ENCODE results near the gene SYTL3.
A peak's percentile ranks its signal among the peaks of the same experiment; 100 is the strongest.
"Not testable (repeated sequence)": the region's sequence is repeated elsewhere in the genome, so short reads cannot be mapped to it uniquely, and the experiment has no call there.

The SYTL3 gene

GRCh38 chr6:158649289-158650143, at the start of gene SYTL3:
Gene SYTL3 (plus strand): TSS chr6:158650054. CDS start chr6:158663269, 13,215 bp downstream.
- TF ChIP-seq ZNF274 (IDR thresholded peaks at IDR 0.05; ENCODE audit: low read depth, low read length), result no peak
- peak within 1 kb of the TSS; percentile 55 for H3K4me3 ChIP-seq (ENCODE audit: low read length)

DNA sequence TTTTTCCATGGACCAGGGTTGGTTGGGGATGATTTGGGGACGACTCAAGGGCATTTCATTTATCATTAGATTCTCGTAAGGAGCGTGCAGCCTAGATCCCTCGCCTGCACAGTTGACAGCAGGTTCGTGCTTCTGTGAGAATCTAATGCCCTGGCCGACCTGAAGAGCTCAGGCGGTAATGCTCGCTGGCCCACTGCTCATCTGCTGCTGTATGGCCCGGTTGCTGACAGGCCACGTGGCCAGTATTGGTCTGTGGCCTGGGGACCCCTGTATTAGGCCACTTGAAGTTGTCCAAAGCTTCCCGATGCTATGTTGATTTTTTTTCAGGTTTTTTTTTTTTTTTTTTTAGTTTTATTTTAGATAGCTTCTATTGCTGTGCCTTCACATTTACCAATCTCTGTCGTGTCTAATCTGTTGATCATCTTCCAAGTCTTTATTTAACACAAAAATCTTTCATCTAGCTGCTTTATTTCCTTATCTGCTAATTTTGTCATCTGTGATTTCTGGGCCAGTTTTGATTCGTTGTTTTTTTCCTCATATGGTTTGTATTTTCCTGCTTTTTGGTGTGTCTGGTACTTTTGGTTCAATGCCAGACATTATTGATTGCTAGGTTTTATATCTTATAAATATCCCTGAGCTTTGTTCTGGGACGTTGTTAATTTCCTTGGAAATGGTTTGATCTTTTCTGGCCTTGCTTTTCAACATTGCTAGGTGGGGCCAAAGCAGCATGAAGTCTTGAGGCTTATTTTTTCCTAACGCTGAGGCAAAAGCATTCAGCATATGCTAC, 46.4 kb upstream of the SYTL3 start:
- TF ChIP-seq ZNF274 (IDR thresholded peaks at IDR 0.05; ENCODE audit: low read depth, low read length), result no peak
- H3K4me3 ChIP-seq (ENCODE audit: low read length), result no peak overlapping the region

DNA sequence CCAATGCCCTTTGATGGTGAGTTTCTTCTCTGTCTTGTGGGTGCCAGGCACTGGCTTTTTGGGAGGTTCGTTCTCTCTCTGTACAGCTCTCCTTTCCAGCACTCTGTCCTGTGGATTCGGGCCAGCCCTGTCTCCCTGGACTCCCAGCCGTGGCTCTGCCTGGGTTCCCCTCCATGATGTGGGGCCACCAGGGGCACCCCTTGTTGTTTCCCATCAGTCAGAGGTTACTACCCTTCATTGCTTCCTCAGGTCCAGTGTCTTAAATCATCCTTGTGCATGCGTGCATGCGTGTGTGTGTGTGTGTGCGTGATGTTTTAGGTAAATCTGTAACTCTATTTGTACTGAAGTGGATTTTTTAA, 45.8 kb upstream of the SYTL3 start:
- no peak overlapping the region for H3K4me3 ChIP-seq (ENCODE audit: low read length)
- no peak for TF ChIP-seq ZNF274 (IDR thresholded peaks at IDR 0.05; ENCODE audit: low read depth, low read length)

DNA sequence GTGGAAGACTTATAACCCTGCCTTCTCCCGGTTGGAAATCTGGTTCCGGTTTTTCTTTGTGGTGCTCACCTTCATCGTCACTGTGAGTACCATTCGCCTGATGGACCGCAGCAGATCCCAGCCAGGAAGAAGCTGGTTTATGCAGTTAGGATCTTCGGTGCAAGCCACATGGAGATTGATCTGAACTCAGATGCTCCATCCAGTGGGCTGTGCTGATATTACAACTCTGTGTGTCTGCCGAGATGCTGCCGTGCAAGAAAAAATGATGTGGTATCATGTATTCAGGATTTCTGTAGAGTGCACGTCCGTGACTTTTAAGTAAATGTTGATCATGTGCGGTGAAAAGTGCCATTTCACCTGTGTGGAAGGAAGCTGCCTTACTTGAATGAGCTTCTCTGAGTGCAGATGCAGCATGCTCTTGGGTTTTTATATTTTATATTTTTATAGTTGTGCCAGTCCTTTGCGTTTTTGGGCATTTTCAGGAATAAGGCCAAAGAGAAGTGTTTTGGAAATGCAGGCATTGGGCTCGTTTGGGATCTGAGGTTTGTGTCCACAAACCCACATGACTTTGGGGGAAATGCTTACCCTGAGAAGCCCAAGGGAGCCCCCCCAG, 44.5 kb upstream of the SYTL3 start:
- H3K4me3 ChIP-seq (ENCODE audit: low read length), result no peak overlapping the region
- TF ChIP-seq ZNF274 (IDR thresholded peaks at IDR 0.05; ENCODE audit: low read depth, low read length), result no peak

DNA sequence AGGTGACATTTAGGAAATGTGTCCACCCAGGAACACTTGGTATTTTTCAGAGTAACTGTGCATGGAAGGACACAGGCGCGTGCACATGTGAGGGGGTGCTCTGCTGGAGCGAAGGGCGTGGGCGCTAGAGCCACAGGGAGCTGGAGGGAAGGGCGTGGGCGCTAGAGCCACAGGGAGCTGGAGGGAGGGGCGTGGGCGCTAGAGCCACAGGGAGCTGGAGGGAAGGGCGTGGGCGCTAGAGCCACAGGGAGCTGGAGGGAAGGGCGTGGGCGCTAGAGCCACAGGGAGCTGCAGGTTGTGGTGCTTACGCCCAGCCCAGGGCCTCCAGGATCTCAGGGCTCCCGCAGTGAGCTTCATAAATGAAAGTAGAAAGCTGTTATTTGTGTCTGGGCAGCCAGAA, 43.8 kb upstream of the SYTL3 start:
- H3K4me3 ChIP-seq (ENCODE audit: low read length), result not testable (repeated sequence)

GRCh38 chr6:158606935-158607334, 42.9 kb upstream of the SYTL3 start:
- no peak overlapping the region for H3K4me3 ChIP-seq (ENCODE audit: low read length)
- TF ChIP-seq ZNF274 (IDR thresholded peaks at IDR 0.05; ENCODE audit: low read depth, low read length), result no peak

DNA sequence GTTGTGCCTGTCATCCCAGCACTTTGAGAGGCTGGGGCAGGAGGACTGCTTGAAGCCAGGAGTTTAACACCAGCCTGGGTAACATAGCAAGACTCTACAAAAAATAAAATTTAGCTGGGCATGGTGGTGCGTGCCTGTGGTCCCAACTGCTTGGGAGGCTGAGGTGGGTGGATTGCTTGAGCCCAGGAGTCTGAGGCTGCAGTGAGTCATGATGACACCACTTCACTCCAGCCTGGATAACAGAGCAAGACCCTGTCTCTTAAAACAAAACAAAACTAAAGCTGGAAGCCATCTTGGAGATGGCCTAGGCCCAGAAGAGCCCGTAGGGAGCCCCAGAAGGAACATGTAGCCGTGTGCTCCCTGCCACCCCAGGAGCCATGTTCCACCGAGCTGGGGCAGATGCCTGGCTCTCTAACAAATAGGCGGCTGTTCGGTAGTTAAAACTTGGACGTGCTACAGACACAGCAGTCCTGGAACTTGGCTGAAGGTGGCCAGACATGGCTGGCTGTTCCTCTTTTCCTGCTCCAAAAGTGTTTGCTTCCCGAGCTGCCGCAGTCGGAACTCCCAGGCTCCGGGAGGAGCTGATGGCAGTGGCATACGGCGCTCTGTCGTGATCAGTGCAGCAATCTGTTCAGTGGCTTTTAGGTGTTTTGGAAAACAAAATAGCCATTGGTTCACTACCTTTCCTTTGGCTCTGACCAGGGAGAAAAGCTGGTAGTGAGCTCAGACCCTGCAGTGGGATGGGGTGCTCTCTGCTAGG, 42.3 kb upstream of the SYTL3 start:
- TF ChIP-seq ZNF274 (IDR thresholded peaks at IDR 0.05; ENCODE audit: low read depth, low read length), result no peak
- H3K4me3 ChIP-seq (ENCODE audit: low read length), result no peak overlapping the region

- no peak for TF ChIP-seq ZNF274 (IDR thresholded peaks at IDR 0.05; ENCODE audit: low read depth, low read length)
- H3K4me3 ChIP-seq (ENCODE audit: low read length), result no peak overlapping the region
Observed at GRCh38 chr6:158608221-158608620, 41.6 kb upstream of the SYTL3 start.

DNA sequence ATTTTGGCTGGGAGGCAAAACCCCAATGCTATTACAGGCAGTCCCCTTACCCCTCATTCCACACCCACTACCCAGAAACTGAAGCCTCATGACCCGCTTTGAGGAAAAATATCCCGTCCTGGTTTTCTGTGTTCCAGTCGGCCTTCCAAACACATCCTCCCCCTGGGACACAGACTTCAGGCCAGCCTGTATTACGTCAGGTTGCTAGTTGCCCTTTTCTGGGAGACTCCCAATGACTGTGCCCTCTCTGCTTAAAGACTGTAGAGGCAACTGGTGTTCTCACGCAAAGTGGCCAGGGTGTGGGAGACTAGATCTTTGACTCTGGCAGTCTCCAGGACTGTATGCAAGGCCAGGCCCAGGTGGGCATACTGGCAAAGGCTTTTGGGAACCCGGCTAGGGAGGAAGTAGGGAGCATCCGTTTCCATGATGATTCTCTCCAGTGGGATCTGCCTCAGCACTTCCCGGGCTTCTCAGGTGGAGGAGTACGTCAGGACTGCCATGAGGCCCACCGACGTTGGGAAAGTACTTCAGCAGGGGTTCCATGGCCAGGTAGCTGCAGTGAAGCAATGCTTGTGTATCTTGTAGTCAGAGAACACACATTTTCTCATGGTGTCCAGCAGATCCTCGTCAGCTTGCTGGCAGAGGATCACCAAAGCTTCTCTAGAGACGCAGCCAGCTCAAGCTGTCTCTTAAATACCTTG, 40.2 kb upstream of the SYTL3 start:
- H3K4me3 ChIP-seq (ENCODE audit: low read length), result no peak overlapping the region
- no peak for TF ChIP-seq ZNF274 (IDR thresholded peaks at IDR 0.05; ENCODE audit: low read depth, low read length)

- no peak for TF ChIP-seq ZNF274 (IDR thresholded peaks at IDR 0.05; ENCODE audit: low read depth, low read length)
- no peak overlapping the region for H3K4me3 ChIP-seq (ENCODE audit: low read length)
Observed at GRCh38 chr6:158610319-158610968, 39.4 kb upstream of the SYTL3 start.

DNA sequence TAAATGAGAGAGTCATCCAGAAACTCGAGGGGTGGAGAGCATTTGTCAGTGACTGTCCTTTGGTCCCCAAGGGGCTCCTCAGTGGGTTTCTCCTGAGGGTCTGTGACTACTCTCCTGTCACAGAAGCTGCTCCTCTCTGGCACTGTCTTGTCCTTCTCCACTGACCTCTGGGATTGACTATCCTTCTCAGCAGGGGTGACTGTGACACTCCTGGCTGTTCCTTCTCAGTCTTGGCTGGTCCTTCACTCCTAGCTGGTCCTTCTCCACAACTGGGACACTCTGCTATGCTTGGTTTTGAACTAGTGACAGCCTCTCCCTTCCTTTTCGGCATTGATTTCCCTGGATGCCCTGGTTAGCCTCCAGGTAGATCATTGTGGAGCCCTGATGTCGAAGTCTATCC, 38.8 kb upstream of the SYTL3 start:
- TF ChIP-seq ZNF274 (IDR thresholded peaks at IDR 0.05; ENCODE audit: low read depth, low read length), result no peak
- no peak overlapping the region for H3K4me3 ChIP-seq (ENCODE audit: low read length)

DNA sequence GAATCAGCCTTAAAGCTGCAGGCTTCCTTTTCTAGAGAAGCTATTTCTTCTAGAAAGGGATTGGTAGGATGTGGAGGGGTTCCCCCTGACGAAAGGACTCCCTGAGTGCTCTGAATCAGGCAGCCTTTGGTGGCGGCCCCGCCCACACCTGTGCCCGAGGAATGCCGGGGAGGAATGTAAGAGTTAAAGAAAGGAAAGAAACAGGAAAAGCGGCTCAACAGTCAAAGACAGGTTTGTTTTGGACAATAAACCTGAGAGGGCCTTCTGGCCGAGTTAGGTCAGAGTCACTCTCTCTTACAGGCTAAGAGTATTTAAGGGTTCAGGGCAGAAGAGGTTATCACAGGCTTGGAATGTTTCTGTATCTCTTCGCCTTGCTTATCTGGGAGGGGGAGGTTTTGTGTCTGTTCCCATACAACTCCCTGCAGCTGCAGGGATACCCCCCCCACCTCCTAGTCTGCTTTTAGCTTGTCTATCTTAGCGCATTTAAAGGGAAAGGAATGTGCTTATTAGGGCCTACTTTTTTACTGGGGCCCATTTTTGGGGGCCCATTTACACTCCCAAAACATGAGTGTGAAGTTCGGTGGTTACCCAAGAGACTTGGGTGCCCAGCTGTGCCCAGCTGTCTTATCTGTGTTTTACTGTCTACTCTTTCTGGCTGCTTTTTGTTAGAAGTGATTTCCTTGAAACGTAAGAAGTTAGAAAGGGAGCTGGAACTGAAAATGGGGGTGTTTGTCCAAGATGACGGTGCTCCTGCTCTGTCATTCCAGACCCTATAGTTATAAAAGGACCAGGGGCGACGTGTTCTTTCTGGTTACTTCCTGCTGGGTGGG, 38.1 kb upstream of the SYTL3 start:
- H3K4me3 ChIP-seq (ENCODE audit: low read length), result no peak overlapping the region
- no peak for TF ChIP-seq ZNF274 (IDR thresholded peaks at IDR 0.05; ENCODE audit: low read depth, low read length)

DNA sequence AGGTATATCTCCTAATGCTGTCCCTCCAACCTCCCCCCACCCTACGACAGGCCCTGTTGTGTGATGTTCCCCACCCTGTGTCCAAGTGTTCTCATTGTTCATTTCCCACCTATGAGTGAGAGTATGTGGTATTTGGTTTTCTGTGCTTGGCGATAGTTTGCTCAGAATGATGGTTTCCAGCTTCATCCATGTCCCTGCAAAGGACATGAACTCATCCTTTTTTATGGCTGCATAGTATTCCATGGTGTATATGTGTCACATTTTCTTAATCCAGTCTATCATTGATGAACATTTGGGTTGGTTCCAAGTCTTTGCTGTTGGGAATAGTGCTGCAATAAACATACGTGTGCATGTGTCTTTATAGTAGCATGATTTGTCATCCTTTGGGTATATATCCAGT, 35.2 kb upstream of the SYTL3 start:
- not testable (repeated sequence) for H3K4me3 ChIP-seq (ENCODE audit: low read length)

- H3K4me3 ChIP-seq (ENCODE audit: low read length), result not testable (repeated sequence)
Observed at GRCh38 chr6:158618289-158618688, 31.6 kb upstream of the SYTL3 start.
